IMR-90 (cell line): Measurements from ENCODE around the gene GRIN2A. TPM values are rescaled to one million over a fixed set of nuclear protein-coding genes. Genes with fewer than 3 reads are reported as not detected.

Experiments used
- ATAC-seq: fragments of 200-7000 bp; cut with Tn5 transposase; 2 replicates; pipeline ENCODE4 v1.9.1; 2020; ENCODE audit warnings: low read depth, mild to moderate bottlenecking, moderate library complexity
- BruUV-seq: library from RNA; stranded (reverse); fragments of 400-500 nt; replicated peaks from 2 replicates; lab custom pipeline; 2021; lab: Mats Ljungman, UMichigan
- CTCF ChIA-PET: fragments of 300-600 bp; formaldehyde crosslinking; extraction: SDS; loops from one replicate; lab custom pipeline; 2021; ENCODE audit warnings: antibody characterized with exemption; lab: Yijun Ruan, JAX
- POLR2A ChIA-PET: fragments of 300-600 bp; sonication (Branson Sonifier 250); formaldehyde crosslinking; loops from one replicate; lab custom pipeline; 2022; ENCODE audit warnings: antibody characterized with exemption; ENCODE audit not compliant: unreplicated experiment; lab: Charles Lee
- DNase-seq: peaks from one replicate; pipeline ENCODE4 v3.0.0; 2013
- H2AFZ ChIP-seq: replicated peaks from 2 replicates; pipeline ENCODE3; 2013; ENCODE audit warnings: low read length, mild to moderate bottlenecking; ENCODE audit not compliant: poor library complexity
- H2AK5ac ChIP-seq: 2 replicates; pipeline ENCODE4 v1.6.1; 2013; ENCODE audit warnings: low read depth, low read length, inconsistent platforms
- H2AK9ac ChIP-seq: replicated peaks from 2 replicates; pipeline ENCODE3; 2013; ENCODE audit warnings: mild to moderate bottlenecking, low read depth, low read length, moderate library complexity; ENCODE audit not compliant: poor library complexity
- H2BK120ac ChIP-seq: 2 replicates; pipeline ENCODE4 v1.6.1; 2013; ENCODE audit warnings: low read depth, low read length, inconsistent platforms
- H2BK15ac ChIP-seq: 3 replicates; pipeline ENCODE4 v1.6.1; 2013; ENCODE audit warnings: low read depth, low read length, inconsistent platforms
- H2BK20ac ChIP-seq: 2 replicates; pipeline ENCODE4 v1.6.1; 2013; ENCODE audit warnings: low read depth, mild to moderate bottlenecking, inconsistent platforms, low read length, moderate library complexity
- H2BK5ac ChIP-seq: 2 replicates; pipeline ENCODE4 v1.6.1; 2013; ENCODE audit warnings: mild to moderate bottlenecking, low read depth, low read length, inconsistent platforms; ENCODE audit not compliant: poor library complexity, severe bottlenecking
- H3K14ac ChIP-seq: replicated peaks from 2 replicates; pipeline ENCODE4 v1.6.1; 2013; ENCODE audit warnings: low read depth, low read length, inconsistent platforms
- H3K18ac ChIP-seq: 2 replicates; pipeline ENCODE4 v1.6.1; 2013; ENCODE audit warnings: low read depth, low read length, control low read depth
- H3K23ac ChIP-seq: 2 replicates; pipeline ENCODE4 v1.6.1; 2013; ENCODE audit warnings: low read depth, low read length, inconsistent platforms
- H3K27ac ChIP-seq: 2 replicates; pipeline ENCODE4 v1.5.1; 2013; ENCODE audit warnings: mild to moderate bottlenecking, control low read depth, low read length; ENCODE audit not compliant: insufficient read depth
- H3K27me3 ChIP-seq: 2 replicates; pipeline ENCODE4 v1.6.1; 2013; ENCODE audit warnings: low read length; ENCODE audit not compliant: control insufficient read depth, insufficient read depth
- H3K36me3 ChIP-seq: 2 replicates; pipeline ENCODE4 v1.6.1; 2013; ENCODE audit warnings: low read length, mixed read lengths; ENCODE audit not compliant: control insufficient read depth, insufficient read depth
- H3K4ac ChIP-seq: 2 replicates; pipeline ENCODE4 v1.6.1; 2013; ENCODE audit warnings: low read depth, low read length, inconsistent platforms
- H3K4me1 ChIP-seq: 2 replicates; pipeline ENCODE4 v1.6.1; 2013; ENCODE audit warnings: low read length, mixed read lengths; ENCODE audit not compliant: control insufficient read depth, insufficient read depth
- H3K4me2 ChIP-seq: 2 replicates; pipeline ENCODE4 v1.6.1; 2013; ENCODE audit warnings: low read depth, mild to moderate bottlenecking, control low read depth, low read length, moderate library complexity
- H3K4me3 ChIP-seq: 2 replicates; pipeline ENCODE4 v1.5.1; 2013; ENCODE audit warnings: low read depth, mild to moderate bottlenecking, control low read depth, low read length, moderate library complexity; ENCODE audit not compliant: insufficient read depth
- H3K56ac ChIP-seq: 2 replicates; pipeline ENCODE4 v1.6.1; 2013; ENCODE audit warnings: low read length, inconsistent platforms; ENCODE audit not compliant: insufficient read depth; ENCODE audit errors: extremely low read depth
- H3K79me1 ChIP-seq, 2 experiments: 2 replicates each; pipeline ENCODE4 v1.6.1; 2013; ENCODE audit warnings: low read length in 2 of 2, inconsistent platforms in 1 of 2, low read depth in 1 of 2
- H3K9ac ChIP-seq: 2 replicates; pipeline ENCODE4 v1.6.1; 2013; ENCODE audit warnings: low read depth, low read length, control low read depth
- H3K9me1 ChIP-seq: 2 replicates; pipeline ENCODE4 v1.6.1; 2013; ENCODE audit warnings: low read length, inconsistent platforms; ENCODE audit not compliant: insufficient read depth
- H3K9me3 ChIP-seq: 2 replicates; pipeline ENCODE4 v1.6.1; 2013; ENCODE audit warnings: low read length; ENCODE audit not compliant: control insufficient read depth, insufficient read depth
- H4K20me1 ChIP-seq: 2 replicates; pipeline ENCODE4 v1.6.1; 2013; ENCODE audit warnings: low read length, inconsistent platforms; ENCODE audit not compliant: insufficient read depth
- H4K5ac ChIP-seq: 2 replicates; pipeline ENCODE4 v1.6.1; 2013; ENCODE audit warnings: mild to moderate bottlenecking, low read depth, low read length, control low read depth
- H4K8ac ChIP-seq, 2 experiments: 2 replicates each; pipeline ENCODE4 v1.6.1; 2013; ENCODE audit warnings: low read depth in 2 of 2, low read length in 2 of 2, control low read depth in 1 of 2, inconsistent platforms in 1 of 2
- H4K91ac ChIP-seq: 2 replicates; pipeline ENCODE4 v1.6.1; 2013; ENCODE audit warnings: low read depth, low read length, inconsistent platforms; ENCODE audit not compliant: insufficient read depth
- BHLHE40 ChIP-seq: fragments of 150-350 bp; IDR thresholded peaks from 2 replicates; pipeline ENCODE4 v1.6.1; 2016; ENCODE audit warnings: mild to moderate bottlenecking, low read depth, low read length
- CEBPB ChIP-seq: IDR thresholded peaks from 2 replicates; pipeline ENCODE4 v1.6.1; 2012; ENCODE audit warnings: low read depth, low read length, improper control_type of control experiment
- CHD1 ChIP-seq: IDR thresholded peaks from 2 replicates; pipeline ENCODE4 v1.6.1; 2012; ENCODE audit warnings: low read depth, low read length, improper control_type of control experiment
- CTCF ChIP-seq: conservative IDR thresholded peaks from 2 replicates; pipeline ENCODE4 v1.5.1; 2012; ENCODE audit warnings: mild to moderate bottlenecking, low read depth, low read length, improper control_type of control experiment
- ELK1 ChIP-seq: fragments of 150-350 bp; IDR thresholded peaks from 2 replicates; pipeline ENCODE4 v1.6.1; 2016; ENCODE audit warnings: low read depth, mild to moderate bottlenecking, low read length, moderate library complexity, borderline replicate concordance
- FOS ChIP-seq: fragments of 150-350 bp; IDR thresholded peaks from 2 replicates; pipeline ENCODE4 v1.6.1; 2016; ENCODE audit warnings: low read depth, low read length
- MAFK ChIP-seq: IDR thresholded peaks from 2 replicates; pipeline ENCODE4 v1.6.1; 2012; ENCODE audit warnings: low read depth, low read length, improper control_type of control experiment
- MAZ ChIP-seq: IDR thresholded peaks from 2 replicates; pipeline ENCODE4 v1.6.1; 2012; ENCODE audit warnings: low read depth, mild to moderate bottlenecking, low read length, improper control_type of control experiment, moderate library complexity, borderline replicate concordance
- MXI1 ChIP-seq: IDR thresholded peaks from 2 replicates; pipeline ENCODE4 v1.6.1; 2012; ENCODE audit warnings: low read depth, mild to moderate bottlenecking, low read length, moderate library complexity, borderline replicate concordance
- NFE2L2 ChIP-seq: fragments of 150-350 bp; IDR thresholded peaks from 2 replicates; pipeline ENCODE4 v1.6.1; 2016; ENCODE audit warnings: low read depth, mild to moderate bottlenecking, low read length
- POLR2A ChIP-seq: IDR thresholded peaks from 2 replicates; pipeline ENCODE4 v1.6.1; 2012; ENCODE audit warnings: mild to moderate bottlenecking, low read depth, low read length
- RAD21 ChIP-seq: IDR thresholded peaks from 2 replicates; pipeline ENCODE4 v1.6.1; 2012; ENCODE audit warnings: low read length, improper control_type of control experiment
- RCOR1 ChIP-seq: IDR thresholded peaks from 2 replicates; pipeline ENCODE4 v1.6.1; 2012; ENCODE audit warnings: mild to moderate bottlenecking, low read length, improper control_type of control experiment; ENCODE audit not compliant: insufficient replicate concordance
- RFX5 ChIP-seq: IDR thresholded peaks from 2 replicates; pipeline ENCODE4 v1.8.0; 2012; ENCODE audit warnings: low read depth, mild to moderate bottlenecking, low read length, moderate library complexity
- SMC3 ChIP-seq: fragments of 150-350 bp; IDR thresholded peaks from 2 replicates; pipeline ENCODE4 v1.6.1; 2016; ENCODE audit warnings: low read depth, mild to moderate bottlenecking, antibody characterized with exemption, low read length, moderate library complexity
- USF2 ChIP-seq: fragments of 150-350 bp; IDR thresholded peaks from 2 replicates; pipeline ENCODE4 v1.6.1; 2017; ENCODE audit warnings: mild to moderate bottlenecking, antibody characterized with exemption, low read length, low read depth
- WGBS, 2 experiments: methylation state at CpG; one replicate each; pipeline versions ENCODE4 v1.1.5 to v1.1.7; 2013; ENCODE audit warnings: missing lambda C conversion rate in 2 of 2; ENCODE audit not compliant: insufficient read length in 1 of 2; ENCODE audit errors: extremely low coverage in 2 of 2; 5-methylcytosine and 5-hydroxymethylcytosine counted together
- dilution Hi-C: fragments of 300-500 bp; cut with HindIII; formaldehyde crosslinking; loops from one replicate; pipeline ENCODE4 v1.14.3; 2018; ENCODE audit warnings: low sequenced_read_pairs; ENCODE audit not compliant: unreplicated experiment
- in situ Hi-C: fragments of 300-500 bp; cut with MboI; formaldehyde crosslinking; loops from 3 replicates; pipeline ENCODE4 v1.14.3; 2019; ENCODE audit warnings: low sequenced_read_pairs, inconsistent platforms, mixed read lengths
- intact Hi-C: fragments of 100-400 bp; cut with micrococcal nuclease; formaldehyde crosslinking; loops from 2 replicates; pipeline ENCODE4 v1.10.0; 2022
- polyA plus RNA-seq, 3 experiments: library from polyadenylated mRNA; depleted of rRNA; stranded (reverse); fragments of >200 nt; gene quantifications; 2 replicates each; pipeline ENCODE4 v1.2.3, GENCODE V29; 2012; ENCODE audit warnings: low replicate concordance in 1 of 3
- total RNA-seq: library from RNA; depleted of rRNA; stranded (reverse); fragments of >200 nt; gene quantifications from 2 replicates; pipeline ENCODE4 v1.2.3, GENCODE V29; 2012

GRIN2A gene
- total and polyA plus RNA-seq, 2 of the 4 experiments (the other 2 are of a cell fraction): under 0.01 TPM; not detected in 1

- H2AFZ ChIP-seq: no peak overlapping the region
- no peaks in the 10 kb centered on the region for H3K9me1 ChIP-seq
- 20% methylated on average over 2 of the region's 7 CpGs; no CpG with 5 or more reads in 1 of the 2 experiments for WGBS, 2 experiments
- no peak for TF ChIP-seq CTCF
- no peak for TF ChIP-seq NFE2L2
- no peak for TF ChIP-seq SMC3
- no peak for TF ChIP-seq MXI1
- TF ChIP-seq CEBPB: no peak
- TF ChIP-seq RCOR1: no peak
- TF ChIP-seq CHD1: no peak
- no peak for TF ChIP-seq MAZ
- no peak for TF ChIP-seq POLR2A
- TF ChIP-seq ELK1: no peak
- TF ChIP-seq BHLHE40: no peak
- no peak for TF ChIP-seq USF2
- TF ChIP-seq RAD21: no peak
- no peak for TF ChIP-seq FOS
- TF ChIP-seq RFX5: no peak
- no peak for TF ChIP-seq MAFK
- no peak overlapping the region for H2BK120ac ChIP-seq
- H3K4me3 ChIP-seq: no peak overlapping the region
- intact Hi-C loops (no loop called here), in situ Hi-C loops (no loop called here), dilution Hi-C loops (no loop called here)
- H3K9ac ChIP-seq: no peak overlapping the region
- H3K4ac ChIP-seq: no peak overlapping the region
- H4K20me1 ChIP-seq: no peaks in the 10 kb centered on the region
- no peaks in the 10 kb centered on the region for H3K36me3 ChIP-seq
- BruUV-seq: no TSS peak
- ChIA-PET CTCF (no interaction called here), POLR2A (no interaction called here)
- ATAC-seq: no peak
- H4K5ac ChIP-seq: no peak overlapping the region
- no peak overlapping the region for H2AK5ac ChIP-seq
- DNase-seq: no peak
- no peak overlapping the region for H3K56ac ChIP-seq
- H3K4me2 ChIP-seq: no peak overlapping the region
- no peaks in the 10 kb centered on the region for H3K4me1 ChIP-seq
- H2BK15ac ChIP-seq: no peak overlapping the region
- H2BK20ac ChIP-seq: no peak overlapping the region
- no peak overlapping the region for H3K27ac ChIP-seq
- H4K91ac ChIP-seq: no peak overlapping the region
- H2BK5ac ChIP-seq: no peak overlapping the region
- H2AK9ac ChIP-seq: no peak overlapping the region
- peaks cover 25% of the 10 kb centered on the region for H3K9me3 ChIP-seq
- no peaks in the 10 kb centered on the region for H3K79me1 ChIP-seq
- no peak overlapping the region for H3K18ac ChIP-seq
- H3K14ac ChIP-seq: no peak overlapping the region
- no peak overlapping the region for H3K23ac ChIP-seq
- H4K8ac ChIP-seq: no peak overlapping the region
- H3K27me3 ChIP-seq: no peaks in the 10 kb centered on the region
Measured at GRCh38 chr16:10031473-10031872, 150.8 kb downstream of the GRIN2A start.
